Measurements from ENCODE around the gene ITGAX.
A peak's percentile ranks its signal among the peaks of the same experiment; 100 is the strongest.
"Not testable (repeated sequence)": the region's sequence is repeated elsewhere in the genome, so short reads cannot be mapped to it uniquely, and the experiment has no call there.

ITGAX gene

GRCh38 chr16:31331141-31331764 lies 23.7 kb upstream of the ITGAX start:
- H3K9ac ChIP-seq (ENCODE audit: low read length) = no peak overlapping the region
- peaks cover 38% of the 10 kb centered on the region for H3K27me3 ChIP-seq (ENCODE audit: control insufficient read depth, insufficient read depth, low read length)
- H3K27ac ChIP-seq (ENCODE audit: low read length) = no peak overlapping the region
- no peaks in the 10 kb centered on the region for H3K4me1 ChIP-seq (ENCODE audit: control insufficient read depth, low read depth, low read length)
- H3K4me3 ChIP-seq (ENCODE audit: low read length) = peak overlapping the region; percentile 39
- H3K9me3 ChIP-seq (ENCODE audit: control insufficient read depth, low read depth, low read length) = no peaks in the 10 kb centered on the region
- H3K36me3 ChIP-seq (ENCODE audit: control insufficient read depth, low read depth, low read length) = no peaks in the 10 kb centered on the region

- H3K27me3 ChIP-seq (ENCODE audit: control insufficient read depth, insufficient read depth, low read length) = peaks cover 38% of the 10 kb centered on the region
- H3K4me3 ChIP-seq (ENCODE audit: low read length) = peak overlapping the region; percentile 39
- H3K36me3 ChIP-seq (ENCODE audit: control insufficient read depth, low read depth, low read length) = no peaks in the 10 kb centered on the region
- no peaks in the 10 kb centered on the region for H3K9me3 ChIP-seq (ENCODE audit: control insufficient read depth, low read depth, low read length)
- H3K4me1 ChIP-seq (ENCODE audit: control insufficient read depth, low read depth, low read length) = no peaks in the 10 kb centered on the region
- no peak overlapping the region for H3K27ac ChIP-seq (ENCODE audit: low read length)
- no peak overlapping the region for H3K9ac ChIP-seq (ENCODE audit: low read length)
Measured at GRCh38 chr16:31331807-31332301, 23.1 kb upstream of the ITGAX start.

GRCh38 chr16:31332544-31332943 lies 22.4 kb upstream of the ITGAX start:
- no peak overlapping the region for H3K4me3 ChIP-seq (ENCODE audit: low read length)
- no peak overlapping the region for H3K27ac ChIP-seq (ENCODE audit: low read length)
- H3K36me3 ChIP-seq (ENCODE audit: control insufficient read depth, low read depth, low read length) = no peaks in the 10 kb centered on the region
- no peak overlapping the region for H3K9ac ChIP-seq (ENCODE audit: low read length)
- no peaks in the 10 kb centered on the region for H3K9me3 ChIP-seq (ENCODE audit: control insufficient read depth, low read depth, low read length)
- peaks cover 38% of the 10 kb centered on the region for H3K27me3 ChIP-seq (ENCODE audit: control insufficient read depth, insufficient read depth, low read length)
- H3K4me1 ChIP-seq (ENCODE audit: control insufficient read depth, low read depth, low read length) = no peaks in the 10 kb centered on the region

- Histone ChIP-seq H3K27ac (ENCODE audit: low read length) (no peak overlapping the region), H3K4me1 (ENCODE audit: control insufficient read depth, low read depth, low read length) (no peaks in the 10 kb centered on the region), H3K9me3 (ENCODE audit: control insufficient read depth, low read depth, low read length) (no peaks in the 10 kb centered on the region), H3K9ac (ENCODE audit: low read length) (no peak overlapping the region), H3K36me3 (ENCODE audit: control insufficient read depth, low read depth, low read length) (no peaks in the 10 kb centered on the region), H3K27me3 (ENCODE audit: control insufficient read depth, insufficient read depth, low read length) (peaks cover 38% of the 10 kb centered on the region), H3K4me3 (ENCODE audit: low read length) (no peak overlapping the region)
Measured at GRCh38 chr16:31333686-31334649, 21.0 kb upstream of the ITGAX start.

- H3K27ac ChIP-seq (ENCODE audit: low read length) = no peak overlapping the region
- H3K27me3 ChIP-seq (ENCODE audit: control insufficient read depth, insufficient read depth, low read length) = peaks cover 28% of the 10 kb centered on the region
- H3K9ac ChIP-seq (ENCODE audit: low read length) = no peak overlapping the region
- no peaks in the 10 kb centered on the region for H3K36me3 ChIP-seq (ENCODE audit: control insufficient read depth, low read depth, low read length)
- no peaks in the 10 kb centered on the region for H3K9me3 ChIP-seq (ENCODE audit: control insufficient read depth, low read depth, low read length)
- H3K4me1 ChIP-seq (ENCODE audit: control insufficient read depth, low read depth, low read length) = no peaks in the 10 kb centered on the region
- no peak overlapping the region for H3K4me3 ChIP-seq (ENCODE audit: low read length)
Measured at GRCh38 chr16:31334934-31335333, 20.0 kb upstream of the ITGAX start.

- no peaks in the 10 kb centered on the region for H3K9me3 ChIP-seq (ENCODE audit: control insufficient read depth, low read depth, low read length)
- no peak overlapping the region for H3K4me3 ChIP-seq (ENCODE audit: low read length)
- H3K9ac ChIP-seq (ENCODE audit: low read length) = no peak overlapping the region
- no peak overlapping the region for H3K27ac ChIP-seq (ENCODE audit: low read length)
- H3K27me3 ChIP-seq (ENCODE audit: control insufficient read depth, insufficient read depth, low read length) = peaks cover 23% of the 10 kb centered on the region
- H3K36me3 ChIP-seq (ENCODE audit: control insufficient read depth, low read depth, low read length) = no peaks in the 10 kb centered on the region
- no peaks in the 10 kb centered on the region for H3K4me1 ChIP-seq (ENCODE audit: control insufficient read depth, low read depth, low read length)
Measured at GRCh38 chr16:31335431-31335830, 19.5 kb upstream of the ITGAX start.

- not testable (repeated sequence) for H3K9me3 ChIP-seq (ENCODE audit: control insufficient read depth, low read depth, low read length); H3K27me3 ChIP-seq (ENCODE audit: control insufficient read depth, insufficient read depth, low read length); H3K27ac ChIP-seq (ENCODE audit: low read length); H3K4me1 ChIP-seq (ENCODE audit: control insufficient read depth, low read depth, low read length); H3K4me3 ChIP-seq (ENCODE audit: low read length); H3K9ac ChIP-seq (ENCODE audit: low read length); H3K36me3 ChIP-seq (ENCODE audit: control insufficient read depth, low read depth, low read length)
Measured at GRCh38 chr16:31338166-31338685, 16.8 kb upstream of the ITGAX start.

- H3K36me3 ChIP-seq (ENCODE audit: control insufficient read depth, low read depth, low read length) = no peaks in the 10 kb centered on the region
- no peak overlapping the region for H3K9ac ChIP-seq (ENCODE audit: low read length)
- no peaks in the 10 kb centered on the region for H3K27me3 ChIP-seq (ENCODE audit: control insufficient read depth, insufficient read depth, low read length)
- H3K4me1 ChIP-seq (ENCODE audit: control insufficient read depth, low read depth, low read length) = no peaks in the 10 kb centered on the region
- H3K9me3 ChIP-seq (ENCODE audit: control insufficient read depth, low read depth, low read length) = no peaks in the 10 kb centered on the region
- no peak overlapping the region for H3K27ac ChIP-seq (ENCODE audit: low read length)
- H3K4me3 ChIP-seq (ENCODE audit: low read length) = no peak overlapping the region
Measured at GRCh38 chr16:31344712-31345111, 10.3 kb upstream of the ITGAX start.

GRCh38 chr16:31347445-31347844 lies 7.5 kb upstream of the ITGAX start:
- H3K9ac ChIP-seq (ENCODE audit: low read length) = no peak overlapping the region
- no peaks in the 10 kb centered on the region for H3K36me3 ChIP-seq (ENCODE audit: control insufficient read depth, low read depth, low read length)
- no peak overlapping the region for H3K27ac ChIP-seq (ENCODE audit: low read length)
- H3K4me3 ChIP-seq (ENCODE audit: low read length) = no peak overlapping the region
- H3K9me3 ChIP-seq (ENCODE audit: control insufficient read depth, low read depth, low read length) = no peaks in the 10 kb centered on the region
- H3K4me1 ChIP-seq (ENCODE audit: control insufficient read depth, low read depth, low read length) = no peaks in the 10 kb centered on the region
- H3K27me3 ChIP-seq (ENCODE audit: control insufficient read depth, insufficient read depth, low read length) = no peaks in the 10 kb centered on the region

GRCh38 chr16:31348579-31348978 lies 6.4 kb upstream of the ITGAX start:
- H3K4me3 ChIP-seq (ENCODE audit: low read length) = no peak overlapping the region
- no peak overlapping the region for H3K27ac ChIP-seq (ENCODE audit: low read length)
- no peaks in the 10 kb centered on the region for H3K36me3 ChIP-seq (ENCODE audit: control insufficient read depth, low read depth, low read length)
- no peak overlapping the region for H3K9ac ChIP-seq (ENCODE audit: low read length)
- no peaks in the 10 kb centered on the region for H3K27me3 ChIP-seq (ENCODE audit: control insufficient read depth, insufficient read depth, low read length)
- H3K9me3 ChIP-seq (ENCODE audit: control insufficient read depth, low read depth, low read length) = no peaks in the 10 kb centered on the region
- H3K4me1 ChIP-seq (ENCODE audit: control insufficient read depth, low read depth, low read length) = no peaks in the 10 kb centered on the region

GRCh38 chr16:31350275-31351005 lies 4.5 kb upstream of the ITGAX start:
- Histone ChIP-seq H3K36me3 (ENCODE audit: control insufficient read depth, low read depth, low read length) (no peaks in the 10 kb centered on the region), H3K9me3 (ENCODE audit: control insufficient read depth, low read depth, low read length) (no peaks in the 10 kb centered on the region), H3K27ac (ENCODE audit: low read length) (no peak overlapping the region), H3K4me1 (ENCODE audit: control insufficient read depth, low read depth, low read length) (no peaks in the 10 kb centered on the region), H3K4me3 (ENCODE audit: low read length) (no peak overlapping the region), H3K27me3 (ENCODE audit: control insufficient read depth, insufficient read depth, low read length) (no peaks in the 10 kb centered on the region), H3K9ac (ENCODE audit: low read length) (no peak overlapping the region)

Measured in iPS-18a (cell line).